Pancreas (tissue), 10 donors: ENCODE measurements around the gene DSC2. TPM values are rescaled to one million over a fixed set of nuclear protein-coding genes. Genes with fewer than 3 reads are reported as not detected.

ENCODE experiments used
- ATAC-seq, 4 donors: fragments of 200-7000 bp; cut with Tn5 transposase; one replicate each; pipeline versions ENCODE4 v1.8.0 to v1.9.1; 2020; ENCODE audit warnings: mild to moderate bottlenecking in 4 of 4, moderate library complexity in 4 of 4
- DNase-seq, 6 donors: peaks; one replicate each; pipeline ENCODE4 v3.0.0-alpha.2; 2020
- FAIRE-seq: peaks from 2 replicates; lab custom pipeline; 2012; peaks lifted over from hg19 to GRCh38; lab: Jason Lieb, UNC
- H3K27ac ChIP-seq, 4 donors: fragments of 200-600 bp; sonication (generic); 1 replicate in 3 of 4; 2 replicates in 1 of 4; pipeline versions ENCODE4 v1.5.0 to v1.8.0; 2020
- H3K27me3 ChIP-seq, 4 donors: fragments of 200-600 bp; one replicate each; pipeline ENCODE4 v1.8.0; 2021
- H3K36me3 ChIP-seq, 3 donors: fragments of 200-600 bp; sonication (generic) in 1 of 3; one replicate each; pipeline versions ENCODE4 v1.5.0 to v1.8.0; 2020 to 2021
- H3K4me1 ChIP-seq, 3 donors: fragments of 200-600 bp; one replicate each; pipeline ENCODE4 v1.8.0; 2021
- H3K4me3 ChIP-seq, 4 donors: fragments of 200-600 bp; sonication (generic) in 2 of 4; one replicate each; pipeline versions ENCODE4 v1.5.0 to v1.8.0; 2020 to 2021
- H3K9me3 ChIP-seq, 4 donors: fragments of 200-600 bp; one replicate each; pipeline ENCODE4 v1.8.0; 2021
- WGBS, 2 donors: extraction: QIAGEN DNeasy Blood & Tissue Kit; methylation state at CpG; one replicate each; pipeline ENCODE4 v1.1.7; 2013; 5-methylcytosine and 5-hydroxymethylcytosine counted together
- intact Hi-C, 3 donors: fragments of 100-400 bp; cut with DNase I; formaldehyde crosslinking; loops; one replicate each; pipeline versions ENCODE4 v1.11.1 to v1.14.2; 2022
- polyA plus RNA-seq, 2 donors: library from polyadenylated mRNA; stranded (reverse); fragments of 200-250 nt; gene quantifications; one replicate each; pipeline ENCODE4 v1.2.3, GENCODE V29; 2013
- total RNA-seq, 6 donors: library from RNA; stranded (reverse); fragmentation: NEBNext Ultra II Directional in 4 of 6; extraction: Animal tissue kit (Norgen Biotek cat#: 25700) in 4 of 6; gene quantifications; one replicate each; pipeline versions ENCODE4 v1.2.1 to v1.2.4, GENCODE V29; 2021 to 2023
- TF ChIP-seq, protein P1 (sequence below), 4 donors: fragments of 200-600 bp; sonication (generic) in 3 of 4; IDR thresholded peaks; one replicate each; pipeline versions ENCODE4 v1.5.0 to v1.8.0; 2021; ENCODE audit warnings: antibody characterized with exemption in 4 of 4
- donor health status: healthy with polysubstance abuse.
- donor health status: DM: no; HTN: no; CAD: no; lungs with moderate emphysema.
- donor health status: DM: no; HTN: no; CAD: no.
- donor health status: control.
- donor health status: control.
- donor health status: Bipolar disorder and iron deficiency.
- donor health status: DM: yes; HTN: yes; CAD: no.
- donor health status: DM: no; HTN: no; CAD: no.
- donor health status: DM: no; HTN: no; CAD: no.
- donor health status: DM: yes; HTN: yes; CAD: no.

The DSC2 gene
- total and polyA plus RNA-seq, 8 donors = 2.7 to 30.3 (median 10.2) TPM

DNA sequence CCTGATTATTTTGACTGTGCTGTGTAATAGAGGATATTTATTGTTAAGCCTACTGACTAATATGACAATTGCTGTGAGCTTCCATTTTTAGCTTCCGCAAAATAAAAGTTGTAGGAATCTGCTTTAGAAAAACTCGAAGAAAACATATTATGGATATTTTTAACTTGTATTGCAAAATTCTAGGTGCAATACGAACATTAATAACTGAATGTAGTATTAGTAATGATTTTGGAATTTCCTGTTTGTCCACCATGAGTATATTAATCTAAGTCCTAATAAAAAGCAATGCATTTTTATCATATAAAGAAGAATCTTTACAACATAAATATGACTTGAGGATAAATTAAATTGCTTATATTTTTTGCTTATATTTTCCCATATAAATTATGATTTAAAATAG is 57.3 kb downstream of the DSC2 start:
- no peak for FAIRE-seq
- no peak for ATAC-seq
- intact Hi-C loops = no loop called here

DNA sequence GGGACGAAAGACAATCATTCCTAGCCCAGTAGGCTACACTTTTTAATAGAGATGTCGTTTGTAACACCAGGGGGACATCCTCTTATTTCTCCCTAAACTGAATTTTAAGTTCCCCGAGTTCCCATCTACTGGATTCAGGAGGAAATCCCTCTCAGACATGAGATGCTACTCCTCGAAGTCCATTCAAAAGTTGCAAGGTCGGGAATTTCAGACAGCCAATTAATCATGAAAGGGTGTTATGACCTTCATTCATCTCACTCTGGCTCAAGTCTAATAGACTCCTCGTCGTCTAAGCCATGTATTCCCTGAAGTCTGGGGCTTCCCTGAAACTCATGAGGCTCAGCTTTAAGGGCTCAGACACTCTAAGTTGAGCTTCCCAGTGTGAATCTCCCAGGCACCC is 58.5 kb downstream of the DSC2 start:
- H3K9me3 ChIP-seq = no peaks in the 10 kb centered on the region
- H3K27me3 ChIP-seq = peaks cover 7 to 58% (median 23%) of the 10 kb centered on the region in 4 donors
- H3K36me3 ChIP-seq = no peaks in the 10 kb centered on the region
- ATAC-seq (no peak), DNase-seq (no peak), FAIRE-seq (no peak)
- intact Hi-C loops = no loop called here
- no peak overlapping the region for H3K27ac ChIP-seq
- no peak overlapping the region for H3K4me3 ChIP-seq
- WGBS, 2 donors = 61 to 67% methylated on average over 7 of the region's 7 CpGs
- peaks cover 0 to 6% (median 3%) of the 10 kb centered on the region in 3 donors for H3K4me1 ChIP-seq
- TF ChIP-seq, protein P1, sequence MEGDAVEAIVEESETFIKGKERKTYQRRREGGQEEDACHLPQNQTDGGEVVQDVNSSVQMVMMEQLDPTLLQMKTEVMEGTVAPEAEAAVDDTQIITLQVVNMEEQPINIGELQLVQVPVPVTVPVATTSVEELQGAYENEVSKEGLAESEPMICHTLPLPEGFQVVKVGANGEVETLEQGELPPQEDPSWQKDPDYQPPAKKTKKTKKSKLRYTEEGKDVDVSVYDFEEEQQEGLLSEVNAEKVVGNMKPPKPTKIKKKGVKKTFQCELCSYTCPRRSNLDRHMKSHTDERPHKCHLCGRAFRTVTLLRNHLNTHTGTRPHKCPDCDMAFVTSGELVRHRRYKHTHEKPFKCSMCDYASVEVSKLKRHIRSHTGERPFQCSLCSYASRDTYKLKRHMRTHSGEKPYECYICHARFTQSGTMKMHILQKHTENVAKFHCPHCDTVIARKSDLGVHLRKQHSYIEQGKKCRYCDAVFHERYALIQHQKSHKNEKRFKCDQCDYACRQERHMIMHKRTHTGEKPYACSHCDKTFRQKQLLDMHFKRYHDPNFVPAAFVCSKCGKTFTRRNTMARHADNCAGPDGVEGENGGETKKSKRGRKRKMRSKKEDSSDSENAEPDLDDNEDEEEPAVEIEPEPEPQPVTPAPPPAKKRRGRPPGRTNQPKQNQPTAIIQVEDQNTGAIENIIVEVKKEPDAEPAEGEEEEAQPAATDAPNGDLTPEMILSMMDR (IDR thresholded peaks at IDR 0.05) = no peak

More for the DNA sequence above, 57.3 kb downstream of the DSC2 start:
- TF ChIP-seq, protein P1 (IDR thresholded peaks at IDR 0.05) = no peak
- Histone ChIP-seq H3K27ac (no peak overlapping the region), H3K4me3 (no peak overlapping the region), H3K4me1 (peaks cover 0 to 6% (median 3%) of the 10 kb centered on the region in 3 donors), H3K27me3 (peaks cover 3 to 46% (median 13%) of the 10 kb centered on the region in 4 donors), H3K9me3 (no peaks in the 10 kb centered on the region), H3K36me3 (no peaks in the 10 kb centered on the region)
- DNase-seq = no peak
- 79% methylated on average over 3 of the region's 3 CpGs for WGBS, 2 donors

DNA sequence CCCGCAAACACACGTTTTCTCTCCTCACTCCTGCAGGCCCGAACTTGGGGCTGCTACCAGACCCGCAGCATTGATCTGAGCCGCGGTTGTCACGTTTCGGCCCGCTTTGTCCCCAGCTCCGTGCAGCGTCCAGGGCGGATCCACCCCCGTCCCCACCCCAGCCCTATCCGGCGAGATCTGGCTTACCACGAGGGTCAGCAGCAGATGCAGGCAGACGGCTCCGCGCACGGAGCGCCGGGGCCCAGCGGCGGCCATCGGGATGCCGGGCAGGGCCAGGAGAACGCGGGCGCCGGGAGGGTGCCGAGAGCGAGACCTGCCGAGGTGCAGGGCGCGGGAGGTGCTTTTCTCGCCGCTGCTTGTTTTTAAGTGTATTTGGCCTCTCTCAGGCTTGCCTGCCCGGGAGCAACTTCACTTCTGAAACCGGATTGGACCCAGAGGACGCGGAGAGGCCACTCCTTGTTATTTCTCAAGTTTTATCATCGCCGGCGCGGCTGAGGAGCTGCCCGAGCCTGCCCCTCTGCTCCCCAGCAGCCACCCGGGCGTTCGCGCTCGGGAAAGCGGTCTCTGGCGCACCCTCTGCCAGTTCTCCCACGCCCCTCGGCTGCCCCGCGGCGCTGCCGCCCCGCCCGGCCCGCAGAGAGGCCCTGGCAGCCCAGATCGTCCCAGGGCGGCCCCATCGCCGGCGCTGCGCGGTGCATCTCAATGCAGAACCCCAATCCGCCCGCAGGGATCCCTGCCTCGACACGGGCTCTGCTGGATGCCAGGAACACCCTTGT is 59.6 kb downstream of the DSC2 start, which contains the start of gene DSC3:
TSS of gene DSC3 (minus strand) at position 337 of the 776 bp plus-strand sequence. CDS start at position 255, 82 bp downstream.
- Histone ChIP-seq H3K27me3 (peaks cover 7 to 69% (median 23%) of the 10 kb centered on the region in 4 donors), H3K36me3 (no peaks in the 10 kb centered on the region), H3K4me1 (peaks cover 0 to 6% (median 3%) of the 10 kb centered on the region in 3 donors), H3K4me3 (peak within 1 kb of the TSS; percentile 5 to 44 (median 20)), H3K9me3 (no peaks in the 10 kb centered on the region), H3K27ac (no peak within 1 kb of the TSS)
- WGBS, 2 donors = 1 to 2% methylated on average over 72 to 73 of the region's 73 CpGs
- intact Hi-C loops = no loop called here
- DNase-seq (peak in 5 of 6 donors; percentile 12 to 72 (median 21)), FAIRE-seq (no peak), ATAC-seq (peak; percentile 49 to 81 (median 73))
- TF ChIP-seq, protein P1 (IDR thresholded peaks at IDR 0.05) = no peak

DNA sequence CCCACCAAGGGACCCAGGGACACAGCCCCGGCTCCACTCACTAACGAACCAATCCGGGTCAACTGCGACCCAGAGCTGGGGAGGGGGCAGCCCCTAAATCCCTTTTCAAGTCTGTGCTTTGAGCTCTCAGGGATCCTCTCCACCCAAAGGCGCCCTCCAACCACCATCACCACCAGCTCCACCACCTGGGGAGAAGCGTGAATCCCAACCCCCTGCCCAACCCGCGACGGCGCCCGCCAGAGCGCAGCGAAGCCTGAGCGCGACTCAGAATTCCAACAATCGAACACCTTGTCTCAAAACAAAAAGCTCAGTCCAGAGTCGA is 60.2 kb downstream of the DSC2 start:
- DNase-seq (no peak), ATAC-seq (peak; percentile 25 to 56 (median 40)), FAIRE-seq (no peak)
- Histone ChIP-seq H3K36me3 (no peaks in the 10 kb centered on the region), H3K27ac (no peak overlapping the region), H3K9me3 (no peaks in the 10 kb centered on the region), H3K4me1 (peaks cover 0 to 6% (median 3%) of the 10 kb centered on the region in 3 donors), H3K27me3 (peaks cover 7 to 70% (median 23%) of the 10 kb centered on the region in 4 donors), H3K4me3 (peak overlapping the region in 2 of 4 donors; percentile 32 to 44)
- 5% methylated on average over 17 of the region's 17 CpGs for WGBS, 2 donors
- intact Hi-C loops = no loop called here
- TF ChIP-seq, protein P1 (IDR thresholded peaks at IDR 0.05) = no peak
